GM18508 (cell line): ENCODE data around the gene TRAF1.

Experiments used
- ATAC-seq: cut with Tn5 transposase; IDR thresholded peaks from one replicate; pipeline ENCODE4 v1.9.1; 2021; ENCODE audit warnings: moderate number of reproducible peaks; ENCODE audit not compliant: insufficient read depth, unreplicated experiment

The TRAF1 gene

GRCh38 chr9:120874226-120875194, 52.1 kb downstream of the TRAF1 start:
- no peak for ATAC-seq

- no peak for ATAC-seq
Measured at GRCh38 chr9:120873512-120873911, 53.1 kb downstream of the TRAF1 start.

DNA sequence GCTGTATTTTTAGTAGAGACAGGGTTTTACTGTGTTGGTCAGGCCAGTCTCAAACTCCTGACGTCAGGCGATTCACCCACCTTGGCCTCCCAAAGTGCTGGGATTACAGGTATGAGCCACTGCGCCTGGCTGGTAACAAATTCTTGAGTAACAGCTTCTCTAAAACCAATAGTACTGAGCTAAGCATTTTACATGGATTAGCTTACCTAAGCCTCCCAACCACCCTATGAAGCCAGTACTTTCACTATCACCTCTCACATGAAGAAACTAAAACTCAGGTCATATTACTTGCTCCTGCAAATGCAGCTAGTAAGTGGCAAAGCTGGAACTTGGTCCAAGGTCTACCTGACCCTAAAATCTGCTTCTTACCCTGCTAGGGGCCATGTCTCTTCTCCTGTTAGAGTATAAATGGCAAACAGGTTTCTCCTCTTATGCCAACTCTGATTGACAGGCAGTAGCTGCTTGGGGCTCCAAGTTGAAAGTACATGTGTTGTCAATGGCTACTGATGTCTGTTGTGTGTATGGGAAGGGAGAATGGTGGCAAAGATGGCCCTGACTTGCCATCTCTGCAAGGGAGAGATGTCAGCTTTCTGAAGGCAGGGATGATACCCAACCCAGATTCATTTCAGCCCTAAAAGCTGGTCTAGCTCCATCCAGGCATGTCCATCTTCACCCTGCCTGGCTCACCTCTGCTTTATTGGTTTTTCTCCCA, 53.6 kb downstream of the TRAF1 start:
- no peak for ATAC-seq

- no peak for ATAC-seq
Measured at GRCh38 chr9:120870206-120870605, 56.4 kb downstream of the TRAF1 start.

GRCh38 chr9:120869726-120870125, 56.9 kb downstream of the TRAF1 start:
- no peak for ATAC-seq

GRCh38 chr9:120869360-120869687, 57.3 kb downstream of the TRAF1 start:
- no peak for ATAC-seq

GRCh38 chr9:120868676-120869359, 57.8 kb downstream of the TRAF1 start:
- no peak for ATAC-seq

DNA sequence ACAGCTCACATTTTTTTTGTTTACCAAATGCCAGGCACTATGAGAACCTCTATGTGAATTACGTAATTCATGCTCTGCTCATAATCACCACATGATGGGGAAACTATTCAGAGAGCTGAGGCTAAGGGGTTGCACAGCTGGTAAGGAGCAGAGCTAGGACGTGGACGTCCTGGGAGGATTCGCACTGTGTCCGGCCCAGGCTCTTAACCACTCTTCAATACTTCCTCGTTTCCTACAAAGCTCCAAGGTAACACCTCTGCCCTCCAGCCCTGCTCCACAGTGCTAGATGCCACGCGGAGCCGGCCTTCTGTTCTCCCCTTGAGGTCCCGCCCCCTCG, 58.3 kb downstream of the TRAF1 start:
- ATAC-seq: no peak

DNA sequence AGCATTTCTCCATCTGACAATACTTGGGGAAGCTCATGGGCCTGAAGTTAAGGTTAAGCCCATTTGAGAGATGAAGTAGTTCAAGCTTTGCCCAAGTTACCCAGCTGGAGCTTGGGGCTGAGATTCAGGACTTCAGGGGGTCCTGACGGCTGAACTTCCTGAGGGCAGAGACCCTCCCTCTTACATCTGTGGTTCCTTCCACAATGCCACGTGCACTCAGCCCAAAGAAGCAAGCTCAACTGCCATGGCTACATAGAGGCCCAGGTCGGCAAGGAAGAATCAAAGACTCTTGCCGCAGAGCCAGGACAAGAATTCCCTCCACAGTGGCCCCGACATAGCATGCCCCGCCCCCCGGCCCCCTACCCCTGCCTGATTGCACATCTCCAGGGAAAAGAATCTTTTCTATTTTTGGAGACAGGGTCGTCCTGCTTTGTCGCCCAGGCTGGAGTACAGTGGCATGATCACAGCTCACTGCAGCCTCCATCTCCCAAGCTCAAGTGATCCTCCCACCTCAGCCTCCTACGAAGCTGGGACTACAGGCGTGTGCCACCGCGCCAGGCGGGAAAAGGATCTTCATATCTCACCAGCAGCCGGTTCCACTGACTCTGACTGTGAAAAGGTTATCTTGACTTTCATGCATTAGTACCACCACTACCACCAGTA, 58.8 kb downstream of the TRAF1 start:
- ATAC-seq: no peak

DNA sequence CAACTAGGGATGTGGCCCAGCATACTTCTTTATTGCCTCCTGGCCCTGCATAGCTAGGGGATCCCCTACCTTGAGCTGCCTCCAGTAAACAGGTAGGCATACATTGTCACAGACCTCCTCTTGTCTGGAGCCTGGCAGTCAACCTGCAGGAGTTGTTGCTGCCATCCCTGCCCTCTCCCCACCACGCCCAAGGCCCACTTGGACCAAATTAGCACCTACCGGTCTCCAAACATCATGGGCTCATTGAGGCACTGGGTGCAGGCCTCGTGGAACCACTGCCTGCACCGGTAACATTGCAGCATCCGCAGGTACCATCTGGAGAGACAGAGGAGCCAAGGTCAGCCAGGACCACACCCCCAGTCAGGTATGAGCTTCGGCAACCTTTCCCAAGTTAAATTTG, 59.9 kb downstream of the TRAF1 start:
- ATAC-seq: no peak

DNA sequence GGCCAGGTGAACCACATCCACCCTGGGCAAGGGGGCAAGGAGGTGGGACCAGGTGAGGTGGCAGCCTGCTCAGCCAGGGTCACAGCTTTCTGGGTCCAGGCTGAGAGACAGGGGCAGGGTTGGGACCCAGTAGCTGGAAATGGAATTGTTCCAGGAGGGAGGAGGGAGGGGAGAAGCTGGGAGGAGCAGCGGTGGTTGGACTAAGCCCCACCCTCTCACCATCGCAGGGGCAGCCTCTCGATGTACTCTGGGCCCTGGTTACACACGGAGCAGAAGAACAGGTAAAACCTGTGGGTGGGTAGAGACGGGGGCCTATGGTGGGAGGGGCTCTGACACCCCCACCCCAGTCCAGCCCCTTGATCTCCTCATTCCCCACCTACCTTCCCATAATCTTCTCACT, 60.8 kb downstream of the TRAF1 start:
- ATAC-seq: no peak

GRCh38 chr9:120865176-120865575, 61.4 kb downstream of the TRAF1 start:
- ATAC-seq: no peak

DNA sequence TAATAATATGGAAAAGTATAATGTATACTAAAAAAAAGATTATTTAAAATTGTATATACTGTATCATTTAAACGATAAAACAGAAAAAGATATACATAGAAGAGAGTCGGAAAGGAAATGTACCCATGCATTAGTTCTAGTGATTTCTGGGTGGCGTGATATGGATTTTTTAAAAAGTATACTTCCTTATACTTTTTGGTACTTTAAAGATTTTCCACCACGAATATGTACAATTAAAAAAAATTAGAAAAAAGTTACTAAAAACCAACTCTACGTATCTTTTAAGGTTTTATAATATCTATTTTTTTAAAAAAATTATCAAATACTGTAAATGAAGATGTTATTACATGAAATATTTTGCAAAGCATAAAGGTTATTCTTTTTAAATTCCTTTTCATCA, 61.9 kb downstream of the TRAF1 start:
- no peak for ATAC-seq

DNA sequence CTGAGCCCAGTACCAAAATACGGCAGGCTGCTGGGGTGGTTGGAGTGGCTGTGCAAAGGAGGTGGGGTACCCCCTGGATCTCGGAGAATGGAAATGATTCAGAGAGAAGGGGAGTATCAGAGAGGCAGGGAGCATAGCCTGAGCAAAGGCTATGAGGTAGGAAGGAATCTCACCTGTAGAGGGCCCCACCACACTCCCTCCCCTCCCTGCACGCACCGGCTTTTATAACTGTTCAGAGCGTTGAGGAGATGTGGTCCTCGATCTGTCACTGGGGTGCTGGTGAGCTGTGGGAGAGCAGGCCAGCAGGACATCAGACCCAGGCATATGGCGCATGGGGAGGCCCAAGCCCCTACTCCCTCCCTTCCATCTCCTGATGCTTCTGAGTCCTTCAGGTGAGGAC, 62.8 kb downstream of the TRAF1 start:
- no peak for ATAC-seq

DNA sequence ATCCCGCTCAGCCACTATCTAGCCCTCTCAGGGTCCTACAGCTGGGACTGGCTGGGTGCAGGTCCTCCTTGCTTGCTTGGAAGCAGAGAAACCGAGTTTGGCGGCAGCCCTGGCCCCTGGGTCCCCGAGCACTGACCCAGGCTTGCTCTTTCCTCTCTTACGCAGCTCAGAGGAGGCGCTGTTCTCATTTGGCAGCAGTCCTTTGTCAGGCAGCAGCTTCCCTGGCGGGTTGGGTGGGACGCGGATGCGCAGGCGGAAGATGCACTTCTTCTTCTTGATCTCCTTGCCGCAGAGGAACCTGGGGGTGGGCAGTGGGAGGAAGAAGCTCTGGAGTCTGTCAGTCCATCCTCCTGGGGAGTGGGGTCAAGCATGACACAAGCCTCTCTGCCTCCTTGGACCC, 64.1 kb downstream of the TRAF1 start:
- ATAC-seq: no peak

GRCh38 chr9:120861935-120862334, 64.7 kb downstream of the TRAF1 start:
- ATAC-seq: no peak

DNA sequence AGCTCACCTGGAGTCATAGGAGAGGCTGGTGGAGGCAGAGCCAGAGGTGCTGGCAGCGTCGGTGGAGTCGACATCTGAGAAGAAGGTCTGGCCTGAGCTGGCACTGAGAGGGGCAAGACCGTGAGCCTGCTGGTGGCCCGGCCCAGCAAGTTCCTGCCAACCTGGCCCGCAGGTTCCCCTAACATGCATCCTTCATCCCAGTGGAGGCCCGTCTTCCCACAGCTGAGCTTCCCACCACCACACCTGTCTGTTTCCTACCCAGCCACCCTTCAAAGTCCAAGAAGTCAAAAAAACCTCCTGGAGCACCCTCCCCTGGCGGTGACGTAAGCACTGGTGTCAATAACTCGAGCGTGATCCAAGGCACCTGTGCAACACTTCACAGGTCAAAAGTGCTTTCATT, 66.5 kb downstream of the TRAF1 start:
- ATAC-seq: no peak

DNA sequence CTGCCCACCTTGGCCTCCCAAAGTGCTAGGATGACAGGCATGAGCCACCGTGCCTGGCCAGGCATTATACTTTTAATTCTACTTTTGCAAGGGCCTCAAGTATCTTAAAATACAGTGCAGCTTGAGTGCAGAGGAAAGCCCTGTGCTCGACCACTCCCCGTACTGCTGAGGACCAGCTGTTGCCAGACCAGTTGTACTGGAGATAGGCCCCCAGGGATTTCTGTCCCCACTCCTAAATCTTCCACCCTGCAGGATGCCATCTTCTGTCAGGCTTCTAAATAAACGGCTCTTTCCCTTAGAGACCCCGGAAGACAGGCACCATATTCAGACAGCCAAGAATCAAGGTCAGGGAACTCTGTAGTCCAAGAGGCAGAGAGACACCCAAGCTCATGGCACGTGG, 67.2 kb downstream of the TRAF1 start:
- ATAC-seq: no peak

GRCh38 chr9:120857902-120858301, 68.7 kb downstream of the TRAF1 start:
- ATAC-seq: no peak

DNA sequence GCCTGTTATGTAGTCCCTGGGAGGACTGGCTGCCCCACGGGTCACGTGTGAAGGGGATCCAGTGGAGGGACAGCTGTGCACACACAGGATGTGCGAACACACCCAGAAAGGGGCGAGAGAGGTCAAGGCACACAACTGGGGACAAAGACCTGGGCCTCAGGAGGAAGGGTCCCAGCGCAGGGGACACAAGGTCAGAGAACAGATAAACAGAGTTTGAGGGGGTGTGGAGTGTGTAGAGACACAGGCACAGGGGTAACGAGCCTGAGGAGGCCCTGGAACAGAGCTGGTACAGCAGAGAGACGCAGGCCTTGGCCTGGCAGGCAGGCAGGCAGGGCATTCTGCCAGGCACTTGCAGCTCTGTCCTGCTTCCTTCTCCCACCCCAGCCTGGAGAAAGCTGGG, 69.1 kb downstream of the TRAF1 start:
- ATAC-seq: no peak

- ATAC-seq: no peak
Measured at GRCh38 chr9:120856700-120857099, 69.9 kb downstream of the TRAF1 start.
